Esophagus mucosa (tissue), 1 donor: ENCODE data around the gene SRRT. TPM values are rescaled to one million over a fixed set of nuclear protein-coding genes. Genes with fewer than 3 reads are reported as not detected.
A peak's percentile ranks its signal among the peaks of the same experiment; 100 is the strongest.

Experiments
- ATAC-seq: fragments of 200-7000 bp; cut with Tn5 transposase; one replicate; pipeline ENCODE4 v1.9.1; 2020
- total RNA-seq: library from RNA; stranded (reverse); gene quantifications from one replicate; pipeline ENCODE4 v1.2.4, GENCODE V29; 2023
- donor health status: DM: yes; HTN: yes; CAD: no.

The SRRT gene
- total RNA-seq, 1 donor from 2014 or later = 63.5 TPM

DNA sequence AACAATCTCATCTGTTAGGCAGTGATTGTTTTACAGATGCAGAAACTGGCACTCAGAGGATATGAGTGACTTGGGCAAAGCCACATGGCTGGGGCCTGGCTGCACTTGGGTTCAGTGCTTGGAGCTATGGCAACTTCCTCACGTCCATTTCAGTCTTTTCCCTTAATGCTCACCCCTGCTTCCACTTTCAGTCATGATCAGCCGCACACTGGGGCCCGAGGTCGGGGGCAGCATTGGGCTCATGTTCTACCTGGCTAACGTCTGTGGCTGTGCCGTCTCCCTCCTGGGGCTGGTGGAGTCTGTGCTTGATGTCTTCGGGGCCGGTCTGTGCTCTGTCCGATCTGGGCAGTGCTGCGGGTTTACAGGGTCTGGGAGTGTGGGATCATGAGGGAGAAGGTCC, 19.4 kb upstream of the SRRT start:
- ATAC-seq = no peak

GRCh38 chr7:100856871-100857282, 18.0 kb upstream of the SRRT start:
- ATAC-seq = no peak

GRCh38 chr7:100859856-100860255, 15.0 kb upstream of the SRRT start:
- no peak for ATAC-seq

- ATAC-seq = no peak
These were observed 13.9 kb upstream of the SRRT start for GRCh38 chr7:100860702-100861615.

DNA sequence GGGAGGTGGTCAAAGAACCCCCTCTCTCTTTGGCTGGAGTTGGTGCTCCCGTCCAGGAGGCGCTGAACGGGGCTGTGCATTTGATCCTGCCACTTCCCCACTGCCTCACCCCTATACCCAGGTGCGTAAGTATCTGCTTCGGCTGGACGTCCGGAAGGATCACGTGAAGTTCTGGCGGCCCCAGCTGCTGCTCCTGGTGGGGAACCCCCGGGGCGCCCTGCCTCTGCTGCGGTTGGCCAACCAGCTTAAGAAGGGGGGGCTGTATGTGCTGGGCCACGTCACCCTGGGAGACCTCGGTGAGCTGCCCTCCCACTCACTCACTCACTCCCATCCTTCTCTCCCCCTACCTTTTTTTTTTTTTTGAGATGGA, 13.3 kb upstream of the SRRT start:
- no peak for ATAC-seq

- no peak for ATAC-seq
These were observed 11.4 kb upstream of the SRRT start for GRCh38 chr7:100863406-100863950.

DNA sequence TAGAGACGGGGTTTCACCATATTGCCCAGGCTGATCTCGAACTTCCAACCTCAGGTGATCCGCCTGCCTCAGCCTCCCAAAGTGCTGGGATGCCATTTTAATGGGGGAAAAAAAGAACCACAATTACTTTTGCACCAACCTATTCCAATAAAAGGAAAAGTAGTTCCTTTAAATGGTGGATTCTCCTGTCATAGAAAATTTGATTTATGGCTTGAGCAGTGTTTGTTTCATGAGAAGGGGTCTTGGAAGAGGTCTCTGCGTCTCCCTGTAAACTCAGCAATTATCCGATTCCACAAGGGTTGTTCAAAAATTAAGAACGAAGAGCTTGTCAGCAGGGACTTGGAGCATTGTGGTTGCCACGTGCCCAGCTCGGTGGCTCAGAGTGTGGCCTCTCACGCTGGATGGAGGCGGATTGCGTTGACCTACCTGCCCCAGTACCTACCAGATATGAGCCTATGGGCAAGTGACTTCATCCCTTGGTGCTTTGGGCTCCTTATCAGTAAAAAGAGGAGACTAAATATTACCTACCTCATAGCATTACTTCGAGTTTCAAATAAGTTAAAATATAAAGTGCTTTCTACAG, 10.5 kb upstream of the SRRT start:
- ATAC-seq = no peak

- ATAC-seq = peak; percentile 74
These were observed 9.5 kb upstream of the SRRT start for GRCh38 chr7:100865372-100865911.

GRCh38 chr7:100865938-100866728, 8.8 kb upstream of the SRRT start:
- peak; percentile 81 for ATAC-seq

DNA sequence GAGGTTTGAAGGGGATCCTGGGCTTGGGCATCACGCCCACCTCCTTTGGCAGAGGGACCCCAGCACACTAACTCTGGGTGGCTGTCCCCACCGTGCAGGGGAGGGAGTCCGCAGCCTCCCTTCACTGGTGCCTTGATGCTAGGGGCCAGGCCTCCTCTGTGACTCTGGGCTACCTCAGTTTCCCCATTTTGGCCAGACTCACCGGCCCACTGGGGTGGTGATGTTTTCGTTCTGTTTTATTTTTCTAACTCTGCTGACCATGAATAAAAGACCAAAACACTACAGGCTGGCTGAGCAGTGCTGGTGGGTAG, 8.2 kb upstream of the SRRT start:
- no peak for ATAC-seq

- ATAC-seq = peak; percentile 61
These were observed 7.7 kb upstream of the SRRT start, which contains the start of gene TRIP6 for GRCh38 chr7:100867040-100867775. TSS of gene TRIP6 (plus strand) at chr7:100867387. CDS start at chr7:100867498, 111 bp downstream.

GRCh38 chr7:100867776-100868485, 7.0 kb upstream of the SRRT start:
- ATAC-seq = no peak

DNA sequence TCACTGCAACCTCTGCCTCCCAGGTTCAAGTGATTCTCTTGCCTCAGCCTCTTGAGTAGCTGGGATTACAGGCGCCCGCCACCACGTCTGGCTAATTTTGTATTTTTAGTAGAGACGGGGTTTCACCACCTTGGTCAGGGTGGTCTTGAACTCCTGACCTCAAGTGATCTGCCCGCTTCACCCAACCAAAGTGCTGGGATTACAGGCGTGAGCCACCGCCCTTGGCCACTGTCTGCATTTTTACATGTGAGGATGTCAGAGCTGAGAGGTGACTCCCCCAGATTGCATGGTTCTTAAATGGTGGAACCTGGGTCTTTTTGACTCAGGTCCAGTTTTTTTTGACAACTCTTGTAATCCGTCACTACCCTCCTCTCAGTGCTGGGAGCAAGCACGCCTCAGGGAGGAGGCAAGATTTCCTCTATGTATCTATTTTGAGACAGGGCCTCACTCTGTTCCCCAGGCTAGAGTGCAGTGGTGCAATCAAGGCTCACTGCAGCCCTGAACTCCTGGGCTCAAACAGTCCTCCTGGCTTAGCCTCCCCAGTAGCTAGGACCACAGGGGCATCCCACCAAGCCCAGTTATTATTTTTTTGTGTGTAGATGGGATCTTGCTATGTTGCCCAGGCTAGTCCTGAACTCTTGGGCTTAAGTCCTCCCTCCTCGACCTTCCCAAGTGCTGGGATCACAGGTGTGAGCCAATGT, 1.2 kb upstream of the SRRT start:
- ATAC-seq = no peak

DNA sequence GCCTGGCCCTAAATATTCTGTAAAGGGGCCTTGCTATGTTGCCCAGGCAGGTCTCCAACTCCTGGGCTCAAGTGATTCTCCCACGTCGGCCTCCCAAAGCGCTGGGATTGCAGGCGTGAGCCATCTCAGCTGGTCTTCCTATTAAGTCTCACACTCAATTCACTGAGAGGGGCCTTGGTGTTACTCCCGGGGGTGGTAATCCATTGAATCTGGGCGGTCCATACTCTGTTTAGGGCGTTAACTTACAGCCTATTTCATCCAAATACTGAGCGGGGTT, 665 bp upstream of the SRRT start:
- ATAC-seq = no peak

- ATAC-seq = peak; percentile 51
These were observed 451 bp downstream of the SRRT start for GRCh38 chr7:100875356-100875751.

- no peak for ATAC-seq
These were observed 3.1 kb downstream of the SRRT start for GRCh38 chr7:100878013-100878412.

DNA sequence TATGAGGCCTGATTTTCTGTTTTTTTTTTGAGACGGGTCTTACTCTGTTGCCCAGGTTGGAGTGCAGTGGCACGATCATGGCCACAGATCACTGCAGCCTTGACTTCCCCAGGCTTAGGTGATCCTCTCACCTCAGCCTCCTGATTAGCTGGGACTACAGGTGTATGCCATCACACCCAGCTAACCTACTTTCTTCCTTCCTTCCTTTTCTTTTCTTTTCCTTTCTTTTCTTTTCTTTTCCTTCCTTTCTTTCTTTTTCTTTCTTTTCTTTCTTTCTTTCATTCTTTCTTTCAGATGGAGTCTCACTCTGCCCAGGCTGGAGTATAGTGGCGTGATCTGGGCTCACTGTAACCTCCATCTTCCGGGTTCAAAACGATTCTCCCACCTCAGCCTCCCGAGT, 3.8 kb downstream of the SRRT start:
- ATAC-seq = no peak

DNA sequence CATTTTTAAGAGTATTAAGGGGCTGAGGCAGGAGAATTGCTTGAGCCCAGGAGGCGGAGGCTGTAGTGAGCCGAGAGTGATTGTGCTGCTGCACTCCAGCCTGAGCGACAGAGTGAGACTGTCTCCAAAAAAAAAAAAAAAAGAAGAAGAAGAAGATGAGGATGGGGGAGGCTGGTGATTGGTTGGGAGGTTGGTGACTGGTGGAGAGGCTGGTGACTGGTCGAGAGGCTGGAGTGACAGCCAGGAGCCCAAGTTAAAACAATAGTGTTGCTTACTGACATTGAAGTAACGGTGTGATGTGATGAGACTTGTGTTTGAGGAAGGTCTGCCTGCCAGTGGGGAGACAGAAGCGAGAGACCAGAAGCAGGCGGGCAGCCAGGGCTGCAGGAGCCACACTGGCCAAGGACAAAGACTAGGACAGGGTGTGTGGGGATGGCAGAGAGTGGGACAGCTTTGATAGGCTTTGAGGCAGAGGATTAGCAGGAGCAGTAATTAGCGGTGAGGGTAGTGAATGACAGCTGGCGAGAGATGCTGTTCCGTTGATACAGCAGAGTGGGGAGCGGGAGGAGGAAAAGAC, 4.9 kb downstream of the SRRT start:
- no peak for ATAC-seq

GRCh38 chr7:100880645-100881044, 5.7 kb downstream of the SRRT start:
- no peak for ATAC-seq

DNA sequence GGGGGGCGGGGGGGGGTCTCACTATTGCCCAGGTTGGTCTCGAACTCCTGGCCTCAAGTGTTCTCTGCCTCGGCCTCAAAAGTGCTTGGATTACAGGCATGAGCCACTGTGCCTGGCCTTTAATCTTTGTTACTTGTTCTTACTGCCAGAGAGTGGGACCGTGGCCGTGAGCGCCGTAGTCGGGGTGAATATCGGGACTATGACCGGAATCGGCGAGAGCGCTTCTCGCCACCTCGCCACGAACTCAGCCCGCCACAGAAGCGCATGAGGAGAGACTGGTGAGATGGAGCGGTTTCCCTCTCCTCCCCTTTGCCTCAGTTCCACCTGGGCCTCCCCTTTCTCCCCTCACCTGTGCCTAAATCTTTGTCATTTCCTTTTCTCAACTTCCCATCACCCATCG, 6.2 kb downstream of the SRRT start:
- no peak for ATAC-seq

- no peak for ATAC-seq
These were observed 7.3 kb downstream of the SRRT start for GRCh38 chr7:100882201-100882600.
